Testis (tissue), 2 donors: Measurements from ENCODE around the gene ZPLD1.

Experiments used
- CTCF ChIP-seq, 3 experiments: fragments of 450-650 bp in 2 of 3; fragments of 200-600 bp in 1 of 3; sonication (generic) in 1 of 3; IDR thresholded peaks; one replicate each; pipeline ENCODE4 v1.5.1; 2016 to 2019; ENCODE audit warnings: antibody characterized with exemption in 3 of 3, mild to moderate bottlenecking in 2 of 3, moderate library complexity in 1 of 3
- POLR2A ChIP-seq: fragments of 450-650 bp; IDR thresholded peaks from one replicate; pipeline ENCODE4 v1.6.1; 2017; ENCODE audit warnings: antibody characterized with exemption, mild to moderate bottlenecking, moderate library complexity

GRCh38 chr3:102464261-102464660 lies 29.4 kb downstream of the ZPLD1 start:
- TF ChIP-seq POLR2A (no peak), CTCF (IDR thresholded peaks at IDR 0.05) (no peak)
